NCI-H2227 (cell line): ENCODE measurements around the gene CLDN4.
"Not testable (repeated sequence)": the region's sequence is repeated elsewhere in the genome, so short reads cannot be mapped to it uniquely, and the experiment has no call there.

Experiments used
- DNase-seq: peaks from one replicate; lab custom pipeline; 2025; ENCODE audit not compliant: unreplicated experiment; lab: John Stamatoyannopoulos, UW

The CLDN4 gene

GRCh38 chr7:73823257-73823656, 7.5 kb upstream of the CLDN4 start:
- DNase-seq = no peak

DNA sequence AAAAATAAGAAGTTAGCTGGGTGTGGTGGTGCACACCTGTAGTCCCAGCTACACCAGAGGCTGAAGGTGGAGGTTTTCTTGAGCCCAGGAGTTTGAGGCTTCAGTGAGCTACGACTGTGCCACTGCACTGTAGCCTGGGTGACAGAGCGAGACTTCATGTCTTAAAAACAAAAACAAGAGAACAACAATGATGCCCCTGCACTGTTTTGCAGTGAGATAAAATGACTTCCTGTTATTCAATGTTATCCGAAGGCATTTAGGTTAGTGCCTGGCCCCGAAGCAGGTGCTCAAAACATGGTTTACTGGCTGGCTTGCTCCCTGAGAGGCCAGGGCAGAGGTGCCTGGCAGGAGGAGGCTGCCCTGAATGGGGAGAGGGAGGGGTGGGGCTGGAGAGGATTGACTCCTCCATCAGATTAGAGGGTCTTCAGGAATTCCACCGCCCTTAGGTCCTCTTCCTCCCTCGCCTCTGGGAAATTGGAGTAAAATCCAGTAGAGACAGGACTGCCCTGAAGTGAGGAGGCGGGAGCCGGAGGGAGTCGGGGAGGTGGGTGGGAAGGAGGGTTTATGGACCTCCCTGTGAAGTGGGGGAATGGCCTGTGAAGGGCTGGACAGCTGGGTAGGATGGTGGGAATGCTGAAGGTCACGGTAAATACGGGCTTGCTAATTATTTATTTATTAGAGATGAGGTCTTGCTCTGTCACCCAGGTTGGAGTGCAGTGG, 6.8 kb upstream of the CLDN4 start:
- no peak for DNase-seq

DNA sequence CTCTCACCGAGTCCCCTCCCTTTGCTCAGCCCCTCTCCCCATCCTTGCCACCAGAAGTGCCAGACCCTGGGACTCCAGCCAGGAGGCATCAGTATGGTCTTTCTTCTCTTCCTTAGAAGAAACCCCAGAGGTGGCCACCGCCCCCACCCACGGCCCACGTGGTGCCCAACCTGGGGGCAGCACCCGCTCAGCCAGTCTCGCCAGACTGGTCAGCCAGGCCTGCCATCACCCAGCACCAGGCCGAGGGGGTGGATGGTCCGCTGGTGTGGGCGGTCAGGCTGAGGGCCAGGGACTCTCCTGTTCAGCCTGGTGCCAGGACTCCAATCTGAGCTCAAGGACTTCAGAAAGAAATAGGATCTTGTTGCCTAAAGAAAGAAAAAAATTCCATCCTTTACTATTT, 5.8 kb upstream of the CLDN4 start:
- no peak for DNase-seq

GRCh38 chr7:73827567-73828106, 3.2 kb upstream of the CLDN4 start:
- DNase-seq = peak; percentile 85

DNA sequence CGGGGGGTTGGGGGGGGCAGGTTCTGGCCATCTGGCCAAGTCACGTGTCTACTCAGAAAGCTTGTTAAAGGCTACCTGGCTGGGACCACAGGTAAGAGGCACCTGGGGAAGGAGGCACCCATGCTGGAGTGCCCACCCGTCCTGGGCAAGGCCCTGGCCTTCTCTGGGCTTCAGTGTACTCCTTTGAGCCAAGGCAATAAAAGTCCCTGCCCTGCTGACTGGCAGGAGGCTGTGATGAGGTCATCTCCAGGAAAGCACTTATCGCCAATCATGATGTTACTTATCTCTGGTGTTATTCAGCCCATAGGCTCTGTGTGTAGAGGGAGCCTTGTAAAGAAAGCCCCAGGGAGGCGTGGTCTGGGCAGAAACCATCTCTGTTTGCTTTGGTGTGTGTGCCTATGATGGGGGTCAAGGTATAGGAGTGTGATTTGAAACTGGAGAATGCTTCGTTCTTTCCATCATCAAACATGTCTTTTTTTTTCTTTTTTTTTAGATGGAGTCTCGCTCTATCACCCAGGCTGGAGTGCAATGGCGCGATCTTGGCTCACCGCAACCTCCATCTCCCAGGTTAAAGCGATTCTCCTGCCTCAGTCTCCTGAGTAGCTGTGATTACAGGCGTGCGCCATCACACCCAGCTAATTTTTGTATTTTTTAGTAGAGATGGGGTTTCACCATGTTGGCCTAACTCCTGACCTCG, 2.5 kb upstream of the CLDN4 start:
- peak; percentile 78 for DNase-seq

GRCh38 chr7:73828972-73829371, 1.8 kb upstream of the CLDN4 start:
- DNase-seq = no peak

DNA sequence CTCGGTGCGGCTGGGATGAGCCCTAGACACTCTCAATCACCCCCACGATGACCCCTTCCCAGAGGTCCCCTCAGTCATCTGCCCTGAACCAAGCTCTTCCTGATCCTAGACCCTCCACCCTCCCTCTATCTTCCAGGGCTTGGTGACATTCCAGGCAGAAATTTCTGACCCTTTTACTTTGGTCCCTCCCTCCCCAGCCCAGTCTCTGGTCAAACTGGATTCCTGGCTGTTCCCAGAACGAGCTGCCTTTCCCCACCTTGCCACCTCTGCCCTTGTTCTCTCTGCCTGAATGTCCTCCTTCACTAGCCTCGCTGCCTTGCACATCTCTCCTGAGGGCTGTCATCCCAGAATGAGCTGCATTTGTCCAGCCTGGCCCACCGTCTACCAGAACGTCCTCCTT, 1.3 kb upstream of the CLDN4 start:
- no peak for DNase-seq

- DNase-seq = no peak
Observed at GRCh38 chr7:73829921-73830680, 695 bp upstream of the CLDN4 start.

GRCh38 chr7:73831584-73831833, 713 bp downstream of the CLDN4 start:
- DNase-seq = no peak

DNA sequence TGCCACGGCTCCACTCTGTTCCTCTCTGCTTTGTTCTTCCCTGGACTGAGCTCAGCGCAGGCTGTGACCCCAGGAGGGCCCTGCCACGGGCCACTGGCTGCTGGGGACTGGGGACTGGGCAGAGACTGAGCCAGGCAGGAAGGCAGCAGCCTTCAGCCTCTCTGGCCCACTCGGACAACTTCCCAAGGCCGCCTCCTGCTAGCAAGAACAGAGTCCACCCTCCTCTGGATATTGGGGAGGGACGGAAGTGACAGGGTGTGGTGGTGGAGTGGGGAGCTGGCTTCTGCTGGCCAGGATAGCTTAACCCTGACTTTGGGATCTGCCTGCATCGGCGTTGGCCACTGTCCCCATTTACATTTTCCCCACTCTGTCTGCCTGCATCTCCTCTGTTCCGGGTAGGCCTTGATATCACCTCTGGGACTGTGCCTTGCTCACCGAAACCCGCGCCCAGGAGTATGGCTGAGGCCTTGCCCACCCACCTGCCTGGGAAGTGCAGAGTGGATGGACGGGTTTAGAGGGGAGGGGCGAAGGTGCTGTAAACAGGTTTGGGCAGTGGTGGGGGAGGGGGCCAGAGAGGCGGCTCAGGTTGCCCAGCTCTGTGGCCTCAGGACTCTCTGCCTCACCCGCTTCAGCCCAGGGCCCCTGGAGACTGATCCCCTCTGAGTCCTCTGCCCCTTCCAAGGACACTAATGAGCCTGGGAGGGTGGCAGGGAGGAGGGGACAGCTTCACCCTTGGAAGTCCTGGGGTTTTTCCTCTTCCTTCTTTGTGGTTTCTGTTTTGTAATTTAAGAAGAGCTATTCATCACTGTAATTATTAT, 1.2 kb downstream of the CLDN4 start:
- no peak for DNase-seq

DNA sequence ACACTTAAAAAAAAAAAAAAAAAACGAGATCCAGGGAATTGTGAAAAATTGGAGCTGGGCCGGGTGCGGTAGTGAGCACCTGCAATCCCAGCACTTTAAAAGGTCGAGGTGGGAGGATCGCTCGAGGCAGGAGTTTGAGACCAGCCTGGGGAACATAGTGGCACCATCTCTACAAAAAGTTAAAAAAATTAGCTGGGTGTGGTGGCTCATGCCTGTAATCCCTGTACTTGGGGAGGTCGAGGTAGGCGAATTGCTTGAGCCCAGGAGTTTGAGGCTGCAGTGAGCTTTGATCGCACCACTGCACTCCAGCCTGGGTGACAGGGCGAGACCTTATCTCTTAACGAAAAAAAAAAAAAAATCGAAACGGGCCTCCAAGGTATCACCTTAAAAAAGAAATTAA, 2.0 kb downstream of the CLDN4 start:
- DNase-seq = no peak

DNA sequence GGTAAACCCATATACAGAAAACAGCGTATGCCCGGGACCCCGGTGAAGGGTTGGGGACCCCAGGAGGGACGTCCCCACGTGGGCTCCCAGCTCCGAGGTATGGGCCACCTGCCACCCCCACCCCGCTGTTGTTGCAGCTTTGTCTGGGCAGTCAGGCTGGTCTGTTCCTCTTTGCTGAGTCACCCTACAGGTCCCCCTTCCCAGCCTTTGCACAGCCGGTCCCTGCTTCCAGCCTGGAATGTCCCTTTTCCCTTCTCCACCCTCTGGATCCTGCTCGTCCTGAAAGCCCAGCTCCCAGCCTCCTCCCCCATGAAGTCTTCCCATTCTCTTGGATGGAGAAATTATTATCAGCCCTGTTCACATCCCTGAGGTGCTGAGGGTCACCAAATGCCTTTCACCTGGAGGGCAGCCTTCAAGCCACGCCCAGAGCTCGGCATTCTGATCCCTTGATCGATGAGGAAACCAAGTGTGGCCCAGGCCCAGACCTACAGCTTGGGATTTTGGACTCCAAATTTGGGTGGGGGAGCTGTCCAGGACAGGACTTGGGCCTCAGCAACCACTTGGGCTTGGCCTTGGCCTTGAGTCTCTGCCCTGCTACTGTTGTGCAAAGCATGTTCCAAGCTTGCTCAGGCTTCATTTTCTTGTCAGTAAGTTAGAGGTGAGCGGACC, 2.6 kb downstream of the CLDN4 start:
- DNase-seq = no peak

- no peak for DNase-seq
Observed at GRCh38 chr7:73834626-73835191, 3.9 kb downstream of the CLDN4 start.

DNA sequence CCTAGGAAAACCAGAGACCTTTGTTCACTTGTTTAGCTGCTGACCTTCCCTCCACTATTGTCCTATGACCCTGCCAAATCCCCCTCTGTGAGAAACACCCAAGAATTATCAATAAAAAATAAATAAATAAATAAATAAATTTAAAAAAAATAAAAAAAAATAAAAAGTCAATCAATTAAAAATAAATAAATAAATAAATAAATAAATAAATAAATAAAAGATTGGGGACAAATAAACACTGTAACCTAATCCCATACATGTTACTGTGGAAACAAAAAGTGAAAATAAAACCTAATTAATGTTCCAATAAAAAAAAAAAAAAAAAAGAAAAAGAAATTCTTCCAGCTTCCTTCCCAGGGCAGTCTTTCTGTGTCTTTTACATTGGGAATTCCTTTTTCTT, 6.4 kb downstream of the CLDN4 start:
- not testable (repeated sequence) for DNase-seq

GRCh38 chr7:73838642-73839041, 7.8 kb downstream of the CLDN4 start:
- DNase-seq = no peak

- no peak for DNase-seq
Observed at GRCh38 chr7:73839290-73839689, 8.5 kb downstream of the CLDN4 start.

- no peak for DNase-seq
Observed at GRCh38 chr7:73839743-73840714, 9.2 kb downstream of the CLDN4 start.

GRCh38 chr7:73840715-73841379, 10.1 kb downstream of the CLDN4 start:
- no peak for DNase-seq

DNA sequence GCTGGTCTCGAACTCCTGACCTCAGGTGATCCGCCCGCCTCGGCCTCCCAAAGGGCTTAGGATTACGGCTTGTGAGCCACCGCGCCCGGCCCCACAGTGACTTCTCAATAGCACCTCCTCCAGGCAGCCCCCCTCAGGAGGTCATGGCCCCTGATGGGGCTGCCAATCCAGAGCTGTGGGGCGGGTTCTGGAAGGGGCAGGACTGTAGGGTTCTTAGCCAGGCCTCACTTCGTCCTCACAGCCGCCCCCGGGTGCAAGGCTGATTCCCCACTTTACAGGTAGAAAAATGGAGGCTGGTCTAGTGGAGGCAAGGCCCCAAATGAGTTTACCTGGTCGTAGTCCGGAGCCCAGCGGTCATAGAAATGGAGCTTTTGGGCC, 10.9 kb downstream of the CLDN4 start:
- DNase-seq = no peak
